Activated T-cell treated with anti-CD3 and anti-CD28 coated beads, Interleukin-2, amount 50 U/mL, for 72 hours (primary cell): Measurements from ENCODE around the gene PQBP1. TPM values are rescaled to one million over a fixed set of nuclear protein-coding genes. Genes with fewer than 3 reads are reported as not detected.

ENCODE experiments used
- ATAC-seq, 2 donors: fragments of 150-1000 bp; cut with Tn5 transposase; replicated peaks in 1 of 2; 2 replicates each; pipeline ENCODE4 v1.10.0; 2021; ENCODE audit warnings: moderate library complexity in 2 of 2, mild to moderate bottlenecking in 1 of 2
- DNase-seq, 2 donors: peaks; one replicate each; pipeline ENCODE4 v3.0.0; 2021 to 2022; ENCODE audit warnings: mixed read lengths in 1 of 2
- H3K27ac Mint-ChIP-seq: one replicate; pipeline ENCODE4 v1.8.0; 2022; ENCODE audit warnings: mild to moderate bottlenecking, moderate library complexity, mixed read lengths
- H3K27me3 Mint-ChIP-seq: one replicate; pipeline ENCODE4 v1.8.0; 2022; ENCODE audit warnings: low read depth, mixed read lengths
- H3K36me3 Mint-ChIP-seq, 2 donors: one replicate each; pipeline ENCODE4 v1.8.0; 2022; ENCODE audit warnings: mixed read lengths in 2 of 2, mild to moderate bottlenecking in 1 of 2; ENCODE audit not compliant: insufficient read depth in 2 of 2
- H3K4me1 Mint-ChIP-seq: one replicate; pipeline ENCODE4 v1.8.0; 2022; ENCODE audit warnings: low read depth, mixed read lengths
- H3K4me3 Mint-ChIP-seq, 2 donors: one replicate each; pipeline ENCODE4 v1.8.0; 2022; ENCODE audit warnings: mild to moderate bottlenecking in 2 of 2, mixed read lengths in 2 of 2, moderate library complexity in 2 of 2
- H3K9me3 Mint-ChIP-seq, 2 donors: one replicate each; pipeline ENCODE4 v1.8.0; 2022; ENCODE audit warnings: mixed read lengths in 2 of 2
- total RNA-seq, 2 donors: library from RNA; stranded (reverse); gene quantifications; one replicate each; pipeline ENCODE4 v1.2.3, GENCODE V29; 2022

The PQBP1 gene
- total RNA-seq, 2 donors from 2014 or later = 114 to 125 TPM

DNA sequence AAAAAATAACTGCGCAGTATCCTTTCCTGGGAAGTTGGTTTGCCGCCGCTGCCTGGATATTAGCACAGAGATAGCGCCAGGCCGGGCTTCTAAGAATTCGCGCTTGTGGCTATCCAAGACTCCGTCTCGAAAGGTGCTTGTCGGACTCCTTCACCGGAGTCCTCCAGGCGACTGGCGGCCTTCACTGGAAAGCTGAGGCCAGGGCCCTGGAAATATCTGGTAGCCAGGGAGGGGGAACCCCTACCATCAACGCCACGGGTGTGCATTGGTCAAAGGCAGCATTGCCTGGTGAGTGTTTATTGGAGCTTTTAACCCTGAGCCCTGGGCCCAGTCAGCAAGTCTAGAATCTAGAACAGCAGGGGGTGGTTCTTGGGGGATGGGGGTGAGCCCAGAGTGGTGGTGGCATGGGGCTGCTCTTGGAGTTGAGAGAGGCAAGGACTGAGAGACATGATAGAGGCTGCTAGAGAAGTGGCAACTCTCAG is 21.7 kb downstream of the PQBP1 start:
- Mint-ChIP-seq H3K9me3 (no peaks in the 10 kb centered on the region), H3K27me3 (no peaks in the 10 kb centered on the region), H3K4me1 (peaks cover 72% of the 10 kb centered on the region), H3K4me3 (peak overlapping the region; percentile 93), H3K27ac (peak overlapping the region; percentile 88), H3K36me3 (peaks cover 46 to 51% of the 10 kb centered on the region in 2 donors)
- DNase-seq (peak; percentile 56 to 67), ATAC-seq (peak; percentile 25 to 39)

- peak in 1 of 2 donors; percentile 53 for DNase-seq
- Mint-ChIP-seq H3K27ac (peak overlapping the region; percentile 88), H3K4me3 (peak overlapping the region; percentile 93), H3K4me1 (peaks cover 68% of the 10 kb centered on the region), H3K9me3 (no peaks in the 10 kb centered on the region), H3K27me3 (no peaks in the 10 kb centered on the region), H3K36me3 (peaks cover 43 to 47% of the 10 kb centered on the region in 2 donors)
- peak; percentile 33 to 34 for ATAC-seq
Observed at GRCh38 chrX:48919947-48920717, 22.4 kb downstream of the PQBP1 start.

- DNase-seq (no peak), ATAC-seq (no peak)
- peaks cover 41% of the 10 kb centered on the region in 2 donors for H3K36me3 Mint-ChIP-seq
- peak overlapping the region; percentile 88 for H3K27ac Mint-ChIP-seq
- H3K4me3 Mint-ChIP-seq = peak overlapping the region; percentile 93
- H3K27me3 Mint-ChIP-seq = no peaks in the 10 kb centered on the region
- H3K4me1 Mint-ChIP-seq = peaks cover 68% of the 10 kb centered on the region
- H3K9me3 Mint-ChIP-seq = no peaks in the 10 kb centered on the region
Observed at GRCh38 chrX:48920718-48921104, 23.0 kb downstream of the PQBP1 start.

- peak overlapping the region in 1 of 2 donors; percentile 24 for H3K4me3 Mint-ChIP-seq
- H3K9me3 Mint-ChIP-seq = no peaks in the 10 kb centered on the region
- H3K27me3 Mint-ChIP-seq = no peaks in the 10 kb centered on the region
- H3K27ac Mint-ChIP-seq = peak overlapping the region; percentile 44
- ATAC-seq (no peak), DNase-seq (no peak)
- peaks cover 70% of the 10 kb centered on the region for H3K4me1 Mint-ChIP-seq
- H3K36me3 Mint-ChIP-seq = peaks cover 18 to 23% of the 10 kb centered on the region in 2 donors
Observed at GRCh38 chrX:48923771-48924170, 26.0 kb downstream of the PQBP1 start.

DNA sequence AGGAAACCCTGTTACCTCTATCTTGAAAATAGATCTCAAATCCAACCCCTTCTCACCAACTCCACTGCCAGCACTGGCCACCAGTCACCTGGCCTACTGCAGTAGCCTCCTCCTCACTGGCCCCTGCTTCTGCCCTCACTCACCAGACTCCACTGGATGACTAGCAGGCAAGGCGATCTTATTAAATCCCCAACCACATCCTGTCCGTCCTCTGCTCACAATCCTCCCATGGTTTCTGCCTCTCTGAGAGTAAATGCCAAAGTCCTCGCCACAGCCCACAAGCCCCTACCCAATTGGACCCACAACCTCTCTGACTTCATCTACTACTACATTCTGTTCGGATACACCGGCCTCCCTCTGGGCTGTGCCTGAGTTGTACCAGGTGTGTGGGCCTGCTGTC is 26.5 kb downstream of the PQBP1 start:
- H3K27me3 Mint-ChIP-seq = no peaks in the 10 kb centered on the region
- ATAC-seq (peak; percentile 2 to 5), DNase-seq (no peak)
- peaks cover 17 to 22% of the 10 kb centered on the region in 2 donors for H3K36me3 Mint-ChIP-seq
- peaks cover 68% of the 10 kb centered on the region for H3K4me1 Mint-ChIP-seq
- H3K9me3 Mint-ChIP-seq = no peaks in the 10 kb centered on the region
- H3K27ac Mint-ChIP-seq = peak overlapping the region; percentile 44
- peak overlapping the region in 1 of 2 donors; percentile 24 for H3K4me3 Mint-ChIP-seq

DNA sequence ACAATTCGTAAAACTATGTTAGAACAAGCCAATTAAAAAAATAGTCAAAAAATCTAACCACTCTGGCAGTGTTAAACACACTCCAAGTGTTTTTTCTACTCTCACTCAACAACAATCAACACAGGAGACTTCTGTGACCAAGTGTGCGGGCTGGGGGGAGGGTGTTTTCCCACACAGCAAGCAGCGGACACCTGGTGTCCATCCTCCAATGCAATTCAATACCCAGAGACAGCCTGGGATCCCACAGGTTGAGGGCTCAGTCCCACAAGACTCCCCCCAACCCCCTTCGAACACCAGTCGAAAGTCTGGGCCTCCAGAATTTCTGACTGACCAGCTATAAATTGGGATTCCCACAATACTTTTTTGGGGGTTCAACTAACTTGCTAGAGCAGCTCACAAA is 29.4 kb downstream of the PQBP1 start:
- DNase-seq = no peak
- H3K4me1 Mint-ChIP-seq = peaks cover 49% of the 10 kb centered on the region

DNA sequence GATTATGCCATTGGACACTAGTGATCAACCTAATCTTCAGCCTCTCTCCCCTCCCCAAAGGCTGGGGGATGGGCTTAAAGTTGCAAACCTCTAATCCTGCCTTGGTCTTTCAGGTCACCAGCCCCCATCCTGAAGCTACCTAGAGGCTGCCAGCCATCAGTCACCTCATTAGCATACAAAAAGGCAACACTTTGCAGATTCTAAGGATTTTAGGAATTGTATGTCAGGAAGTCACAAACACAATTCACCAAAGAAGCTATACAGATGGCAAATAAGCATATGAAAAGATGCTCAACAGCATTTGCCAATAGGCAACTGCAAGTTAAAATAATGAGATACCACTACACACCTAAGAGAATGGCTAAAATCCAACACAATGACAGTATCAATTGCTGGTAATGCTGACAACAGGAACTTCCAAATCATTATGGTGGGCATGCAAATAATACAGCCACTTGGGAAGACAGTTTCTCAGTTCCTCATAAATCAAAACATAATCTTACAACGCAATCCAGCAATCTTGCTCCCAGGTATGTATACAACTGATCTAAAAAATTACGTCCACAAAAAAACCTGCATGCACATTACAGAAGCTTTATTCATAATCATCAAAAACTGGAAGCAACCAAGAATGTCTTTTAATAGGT is 30.1 kb downstream of the PQBP1 start:
- no peak for ATAC-seq
- Mint-ChIP-seq H3K27ac (no peak overlapping the region), H3K4me1 (peaks cover 49% of the 10 kb centered on the region), H3K4me3 (no peak overlapping the region), H3K9me3 (no peaks in the 10 kb centered on the region), H3K27me3 (no peaks in the 10 kb centered on the region), H3K36me3 (peaks cover 11 to 23% of the 10 kb centered on the region in 2 donors)
- no peak for DNase-seq

More for the DNA sequence above, 29.4 kb downstream of the PQBP1 start:
- peaks cover 10 to 21% of the 10 kb centered on the region in 2 donors for H3K36me3 Mint-ChIP-seq
- H3K9me3 Mint-ChIP-seq = no peaks in the 10 kb centered on the region
- ATAC-seq = no peak
- no peaks in the 10 kb centered on the region for H3K27me3 Mint-ChIP-seq
- H3K4me3 Mint-ChIP-seq = no peak overlapping the region
- H3K27ac Mint-ChIP-seq = no peak overlapping the region

DNA sequence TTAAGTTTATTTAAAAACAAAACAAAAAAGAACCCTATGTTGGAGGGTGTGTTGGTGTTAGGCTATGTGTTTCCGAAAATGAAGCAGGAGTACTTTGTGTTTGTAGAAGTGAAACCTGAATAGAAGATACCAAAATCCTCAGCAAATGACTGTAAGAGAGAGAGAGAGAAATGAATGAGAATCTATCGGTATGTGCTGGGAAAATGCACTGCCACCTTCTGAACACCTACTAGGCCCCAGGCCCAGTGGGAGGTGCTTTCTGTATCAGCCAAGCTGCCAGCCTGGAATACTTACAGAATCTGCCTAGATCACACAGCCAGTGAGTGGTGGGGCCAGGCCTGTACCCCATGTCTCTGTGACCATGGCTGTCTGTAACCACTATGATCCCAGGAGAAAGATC is 36.0 kb downstream of the PQBP1 start:
- Mint-ChIP-seq H3K27ac (peak overlapping the region; percentile 99), H3K27me3 (no peaks in the 10 kb centered on the region), H3K4me3 (peak overlapping the region; percentile 77 to 87), H3K4me1 (peaks cover 62% of the 10 kb centered on the region), H3K36me3 (peaks cover 32 to 50% of the 10 kb centered on the region in 2 donors), H3K9me3 (peaks cover 0 to 3% of the 10 kb centered on the region in 2 donors)
- ATAC-seq (peak in 1 of 2 donors; percentile 29), DNase-seq (peak in 1 of 2 donors; percentile 59)

DNA sequence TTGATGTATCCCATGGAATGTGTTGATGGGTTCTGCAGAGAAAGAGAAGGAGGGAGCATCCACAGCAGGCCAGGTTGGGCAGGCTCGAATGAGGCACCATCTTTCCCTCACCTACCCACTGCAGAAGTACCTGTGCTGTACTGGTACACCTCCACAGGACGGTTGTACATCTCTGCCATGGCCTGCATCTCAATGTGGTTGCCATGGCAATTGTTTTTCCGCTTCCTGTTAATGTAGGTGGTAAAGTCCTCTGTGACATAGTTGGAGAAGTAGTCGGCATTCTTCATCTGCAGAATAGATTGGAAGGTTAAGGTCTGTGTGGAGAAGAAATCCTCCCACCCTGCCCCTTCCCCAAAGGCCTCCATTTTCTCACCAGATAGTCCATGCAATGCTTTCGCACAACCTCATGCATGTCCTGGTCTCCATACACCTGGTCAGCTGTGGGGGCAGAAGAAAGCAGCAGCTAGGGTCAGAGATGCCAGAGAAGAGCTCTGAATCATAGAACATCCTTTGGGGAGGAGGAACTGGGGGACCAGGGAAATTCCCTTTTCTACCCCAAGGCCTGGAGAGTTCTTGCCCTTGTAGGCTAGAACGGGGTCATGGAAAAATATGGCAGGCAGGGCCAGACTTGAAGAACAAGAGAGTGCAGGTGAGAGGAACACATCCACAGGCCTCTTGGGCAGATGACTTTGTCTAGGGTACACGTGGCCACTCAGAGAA is 37.0 kb downstream of the PQBP1 start:
- no peak for ATAC-seq
- H3K9me3 Mint-ChIP-seq = peaks cover 0 to 3% of the 10 kb centered on the region in 2 donors
- peaks cover 72% of the 10 kb centered on the region for H3K4me1 Mint-ChIP-seq
- H3K27ac Mint-ChIP-seq = peak overlapping the region; percentile 99
- DNase-seq = peak in 1 of 2 donors; percentile 37
- peak overlapping the region; percentile 77 to 87 for H3K4me3 Mint-ChIP-seq
- peaks cover 34 to 49% of the 10 kb centered on the region in 2 donors for H3K36me3 Mint-ChIP-seq
- no peaks in the 10 kb centered on the region for H3K27me3 Mint-ChIP-seq

GRCh38 chrX:48935301-48935670 is 37.6 kb downstream of the PQBP1 start:
- Mint-ChIP-seq H3K4me1 (peaks cover 73% of the 10 kb centered on the region), H3K27me3 (no peaks in the 10 kb centered on the region), H3K27ac (peak overlapping the region; percentile 99), H3K36me3 (peaks cover 31 to 49% of the 10 kb centered on the region in 2 donors), H3K4me3 (peak overlapping the region; percentile 77 to 87), H3K9me3 (peaks cover 0 to 3% of the 10 kb centered on the region in 2 donors)
- DNase-seq (no peak), ATAC-seq (no peak)

GRCh38 chrX:48936429-48937053 is 38.8 kb downstream of the PQBP1 start:
- H3K4me1 Mint-ChIP-seq = peaks cover 82% of the 10 kb centered on the region
- H3K36me3 Mint-ChIP-seq = peaks cover 38 to 43% of the 10 kb centered on the region in 2 donors
- peak overlapping the region; percentile 77 to 86 for H3K4me3 Mint-ChIP-seq
- ATAC-seq (no peak), DNase-seq (no peak)
- H3K27me3 Mint-ChIP-seq = no peaks in the 10 kb centered on the region
- peak overlapping the region; percentile 94 for H3K27ac Mint-ChIP-seq
- H3K9me3 Mint-ChIP-seq = peaks cover 1 to 3% of the 10 kb centered on the region in 2 donors

- H3K4me1 Mint-ChIP-seq = peaks cover 90% of the 10 kb centered on the region
- H3K9me3 Mint-ChIP-seq = peaks cover 2 to 3% of the 10 kb centered on the region in 2 donors
- DNase-seq = peak; percentile 91 to 97
- peaks cover 45% of the 10 kb centered on the region in 2 donors for H3K36me3 Mint-ChIP-seq
- H3K27me3 Mint-ChIP-seq = no peaks in the 10 kb centered on the region
- ATAC-seq = peak; percentile 67 to 77
- peak overlapping the region; percentile 77 to 86 for H3K4me3 Mint-ChIP-seq
- peak overlapping the region; percentile 94 for H3K27ac Mint-ChIP-seq
Observed at GRCh38 chrX:48937054-48937907, 39.6 kb downstream of the PQBP1 start.
